ENCODE data around the gene CNP. TPM values are rescaled to one million over a fixed set of nuclear protein-coding genes. Genes with fewer than 3 reads are reported as not detected.

The CNP gene
- total and polyA plus RNA-seq, 10 of the 15 experiments (the other 5 are each of a cell fraction or from before 2014, with no cell fraction given) = 1.8 to 60.7 (median 31.4) TPM

- no peak overlapping the region for H3K4me3 ChIP-seq
- 70% methylated on average over 8 of the region's 8 CpGs for WGBS (ENCODE audit: insufficient coverage, insufficient replicate concordance, low lambda C conversion rate, missing lambda C conversion rate)
- FAIRE-seq = no peak
- no peaks in the 10 kb centered on the region for H4K20me1 ChIP-seq (ENCODE audit: control insufficient read depth, insufficient read depth)
- H3K4me2 ChIP-seq (ENCODE audit: control insufficient read depth, insufficient read depth) = no peak overlapping the region
- ChIA-PET CTCF (no interaction called here), SMC1A (ENCODE audit: uncharacterized antibody, unreplicated experiment) (no interaction called here), POLR2A (no interaction called here), RAD21 (ENCODE audit: unreplicated experiment) (no interaction called here)
- H3K9me3 ChIP-seq (replicated peaks; ENCODE audit: control insufficient read depth, insufficient read depth, low read length) = no peaks in the 10 kb centered on the region
- H3K79me2 ChIP-seq (ENCODE audit: control insufficient read depth, insufficient read depth, low read length) = no peaks in the 10 kb centered on the region
- DNase-seq (ENCODE audit: low read depth, low spot score) = no peak
- no peak for ATAC-seq
- no TSS peak for BruUV-seq (replicated peaks)
- intact Hi-C loops (cut with micrococcal nuclease; ENCODE audit: unreplicated experiment) = no loop called here
- in situ Hi-C loops (cut with MboI) = no loop called here
- no peaks in the 10 kb centered on the region for H3K27me3 ChIP-seq (replicated peaks in 1 of 2; ENCODE audit: control insufficient read depth in 2 of 2, insufficient read depth in 2 of 2, low read length in 1 of 2)
- H3K9ac ChIP-seq (ENCODE audit: control insufficient read depth, insufficient read depth, low read length) = no peak overlapping the region
- no peak overlapping the region for H3K27ac ChIP-seq (ENCODE audit: control insufficient read depth, insufficient read depth)
- no peak overlapping the region for H2AFZ ChIP-seq (ENCODE audit: control insufficient read depth, low read depth, low read length)
- H3K4me1 ChIP-seq (ENCODE audit: control insufficient read depth, insufficient read depth, low read length) = peaks cover 2% of the 10 kb centered on the region
- no peaks in the 10 kb centered on the region for H3K36me3 ChIP-seq (ENCODE audit: control insufficient read depth in 2 of 2, insufficient read depth in 2 of 2, low read length in 1 of 2)
- no peak for TF ChIP-seq TARDBP (IDR thresholded peaks at IDR 0.05; ENCODE audit: borderline replicate concordance)
- TF ChIP-seq NBN (IDR thresholded peaks at IDR 0.05) = no peak
Measured at GRCh38 chr17:41942626-41943373, 23.8 kb upstream of the CNP start.

- no peak overlapping the region for H3K9ac ChIP-seq (ENCODE audit: control insufficient read depth, insufficient read depth, low read length)
- FAIRE-seq = no peak
- in situ Hi-C loops (cut with MboI) = no loop called here
- no peak for TF ChIP-seq DPF2 (IDR thresholded peaks at IDR 0.05)
- TF ChIP-seq BCLAF1 (IDR thresholded peaks at IDR 0.05) = no peak
- no peak for TF ChIP-seq YY1 (IDR thresholded peaks at IDR 0.05; ENCODE audit: low read depth, low read length)
- TF ChIP-seq CREB1 (IDR thresholded peaks at IDR 0.05; ENCODE audit: low read depth) = no peak
- TF ChIP-seq GABPA (IDR thresholded peaks at IDR 0.05; ENCODE audit: low read depth) = no peak
- no peak for TF ChIP-seq NKRF (conservative IDR thresholded peaks at IDR 0.05)
- no peak for TF ChIP-seq RUNX3 (IDR thresholded peaks at IDR 0.05; ENCODE audit: low read length)
- no peak for TF ChIP-seq NFYB (IDR thresholded peaks at IDR 0.05; ENCODE audit: insufficient read depth, low read depth, low read length)
- TF ChIP-seq CHD2 (IDR thresholded peaks at IDR 0.05; ENCODE audit: borderline replicate concordance, low read depth, low read length) = no peak
- TF ChIP-seq BCL3 (IDR thresholded peaks at IDR 0.05; ENCODE audit: borderline replicate concordance, insufficient read depth, low read depth, low read length, poor library complexity, severe bottlenecking) = no peak
Measured at GRCh38 chr17:41943492-41943891, 23.1 kb upstream of the CNP start.

More at GRCh38 chr17:41943492-41943891, 23.1 kb upstream of the CNP start:
- ChIA-PET CTCF (no interaction called here), RAD21 (ENCODE audit: unreplicated experiment) (no interaction called here), POLR2A (no interaction called here), SMC1A (ENCODE audit: uncharacterized antibody, unreplicated experiment) (interaction anchor here (1.3 kb wide), 1 partner anchor 17 kb away, joined by 4 read pairs; no protein-coding TSS in a partner anchor)
- H2AFZ ChIP-seq (ENCODE audit: control insufficient read depth, low read depth, low read length) = no peak overlapping the region
- H3K9me3 ChIP-seq (replicated peaks; ENCODE audit: control insufficient read depth, insufficient read depth, low read length) = no peaks in the 10 kb centered on the region
- DNase-seq (ENCODE audit: low read depth, low spot score) (no peak), ATAC-seq (no peak)
- H3K4me1 ChIP-seq (ENCODE audit: control insufficient read depth, insufficient read depth, low read length) = no peaks in the 10 kb centered on the region
- no TSS peak for BruUV-seq (replicated peaks)
- no peak overlapping the region for H3K4me2 ChIP-seq (ENCODE audit: control insufficient read depth, insufficient read depth)
- no peaks in the 10 kb centered on the region for H3K27me3 ChIP-seq (replicated peaks in 1 of 2; ENCODE audit: control insufficient read depth in 2 of 2, insufficient read depth in 2 of 2, low read length in 1 of 2)
- intact Hi-C loops (cut with micrococcal nuclease; ENCODE audit: unreplicated experiment) = no loop called here
- WGBS (ENCODE audit: insufficient coverage, insufficient replicate concordance, low lambda C conversion rate, missing lambda C conversion rate) = 5% methylated on average over 3 of the region's 3 CpGs
- no peak overlapping the region for H3K27ac ChIP-seq (ENCODE audit: control insufficient read depth, insufficient read depth)
- H4K20me1 ChIP-seq (ENCODE audit: control insufficient read depth, insufficient read depth) = no peaks in the 10 kb centered on the region
- H3K36me3 ChIP-seq (ENCODE audit: control insufficient read depth in 2 of 2, insufficient read depth in 2 of 2, low read length in 1 of 2) = no peaks in the 10 kb centered on the region
- no peak overlapping the region for H3K4me3 ChIP-seq
- H3K79me2 ChIP-seq (ENCODE audit: control insufficient read depth, insufficient read depth, low read length) = no peaks in the 10 kb centered on the region
